Right lobe of liver (tissue), 6 donors: ENCODE data around the gene JPT1. TPM values are rescaled to one million over a fixed set of nuclear protein-coding genes. Genes with fewer than 3 reads are reported as not detected.
"Not testable (repeated sequence)": the region's sequence is repeated elsewhere in the genome, so short reads cannot be mapped to it uniquely, and the experiment has no call there.

Experiments
- ATAC-seq, 4 donors: fragments of 200-7000 bp; cut with Tn5 transposase; one replicate each; pipeline ENCODE4 v1.9.1; 2020; ENCODE audit warnings: mild to moderate bottlenecking in 4 of 4, moderate library complexity in 4 of 4
- DNase-seq, 3 donors: peaks; one replicate each; pipeline ENCODE4 v3.0.0-alpha.2; 2020
- H3K27ac ChIP-seq, 3 donors: fragments of 200-600 bp; one replicate each; pipeline ENCODE4 v1.8.0; 2022
- H3K27me3 ChIP-seq, 2 donors: fragments of 200-600 bp; one replicate each; pipeline ENCODE4 v1.8.0; 2022
- H3K36me3 ChIP-seq, 4 donors: fragments of 200-600 bp; sonication (generic) in 1 of 4; one replicate each; pipeline versions ENCODE4 v1.5.1 to v1.8.0; 2017 to 2022; ENCODE audit warnings: control low read depth in 1 of 4
- H3K4me1 ChIP-seq, 4 donors: fragments of 200-600 bp; sonication (generic) in 1 of 4; one replicate each; pipeline versions ENCODE4 v1.5.1 to v1.8.0; 2017 to 2022; ENCODE audit warnings: control low read depth in 1 of 4
- H3K4me3 ChIP-seq, 3 donors: fragments of 200-600 bp; one replicate each; pipeline ENCODE4 v1.8.0; 2022
- H3K9me3 ChIP-seq, 4 donors: fragments of 200-600 bp; sonication (generic) in 1 of 4; one replicate each; pipeline versions ENCODE4 v1.5.1 to v1.8.0; 2017 to 2022; ENCODE audit warnings: control low read depth in 1 of 4
- POLR2A ChIP-seq: fragments of 450-650 bp; IDR thresholded peaks from one replicate; pipeline ENCODE4 v1.6.1; 2017; ENCODE audit warnings: antibody characterized with exemption, mild to moderate bottlenecking
- WGBS: methylation state at CpG from one replicate; pipeline ENCODE4 v1.1.6; 2018; ENCODE audit warnings: low coverage, low lambda C conversion rate; ENCODE audit not compliant: insufficient coverage; ENCODE audit errors: missing lambda C conversion rate; 5-methylcytosine and 5-hydroxymethylcytosine counted together
- intact Hi-C, 2 donors: fragments of 100-400 bp; cut with DNase I; formaldehyde crosslinking; loops; one replicate each; pipeline versions ENCODE4 v1.11.2 to v1.14.1; 2022
- total RNA-seq, 6 experiments: library from RNA; depleted of rRNA in 2 of 6; stranded (reverse); fragments of >200 nt in 2 of 6; fragmentation: NEBNext Ultra II Directional in 3 of 6; extraction: Animal tissue kit (Norgen Biotek cat#: 25700) in 3 of 6; gene quantifications; one replicate each; pipeline versions ENCODE4 v1.1.0 to v1.2.4, GENCODE V29; 2016 to 2023
- TF ChIP-seq, protein P1 (sequence below), 4 donors: fragments of 200-600 bp in 3 of 4; fragments of 450-650 bp in 1 of 4; IDR thresholded peaks; one replicate each; pipeline versions ENCODE4 v1.5.1 to v1.8.0; 2016 to 2022; ENCODE audit warnings: antibody characterized with exemption in 4 of 4, mild to moderate bottlenecking in 2 of 4
- donor health status: DM: no; HTN: yes; CAD: no.
- donor health status: DM: no; HTN: no; CAD: no.
- donor health status: DM: no; HTN: no; CAD: no.
- donor health status: DM: no; HTN: yes; CAD: no.
- donor health status: DM: no; HTN: yes; CAD: no.

The JPT1 gene
- total RNA-seq, 6 experiments from 2014 or later = 16.7 to 57.8 (median 29.5) TPM

DNA sequence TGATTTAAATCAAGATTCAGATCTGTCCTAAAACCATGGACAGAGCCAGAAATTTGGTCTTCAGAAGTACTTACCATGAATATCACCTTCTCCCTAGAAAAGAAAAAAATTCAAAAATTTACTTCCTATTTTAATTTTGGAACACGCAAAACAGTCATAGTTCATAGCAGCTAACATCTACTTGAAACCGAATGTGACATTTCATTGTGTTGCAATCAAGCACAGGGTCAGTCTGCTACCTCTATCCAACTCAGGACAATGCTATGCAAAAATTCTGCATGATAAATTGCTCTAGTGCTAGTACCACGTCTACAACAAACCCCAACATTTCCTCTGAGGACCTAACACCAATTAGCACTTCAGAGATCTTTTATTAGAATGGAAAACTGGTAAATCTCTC lies 7.7 kb downstream of the JPT1 start:
- Histone ChIP-seq H3K27ac (no peak overlapping the region), H3K27me3 (no peaks in the 10 kb centered on the region), H3K4me3 (no peak overlapping the region), H3K9me3 (no peaks in the 10 kb centered on the region), H3K36me3 (peaks cover 0 to 19% (median 6%) of the 10 kb centered on the region in 4 donors), H3K4me1 (no peaks in the 10 kb centered on the region)
- TF ChIP-seq POLR2A = no peak
- TF ChIP-seq, protein P1, sequence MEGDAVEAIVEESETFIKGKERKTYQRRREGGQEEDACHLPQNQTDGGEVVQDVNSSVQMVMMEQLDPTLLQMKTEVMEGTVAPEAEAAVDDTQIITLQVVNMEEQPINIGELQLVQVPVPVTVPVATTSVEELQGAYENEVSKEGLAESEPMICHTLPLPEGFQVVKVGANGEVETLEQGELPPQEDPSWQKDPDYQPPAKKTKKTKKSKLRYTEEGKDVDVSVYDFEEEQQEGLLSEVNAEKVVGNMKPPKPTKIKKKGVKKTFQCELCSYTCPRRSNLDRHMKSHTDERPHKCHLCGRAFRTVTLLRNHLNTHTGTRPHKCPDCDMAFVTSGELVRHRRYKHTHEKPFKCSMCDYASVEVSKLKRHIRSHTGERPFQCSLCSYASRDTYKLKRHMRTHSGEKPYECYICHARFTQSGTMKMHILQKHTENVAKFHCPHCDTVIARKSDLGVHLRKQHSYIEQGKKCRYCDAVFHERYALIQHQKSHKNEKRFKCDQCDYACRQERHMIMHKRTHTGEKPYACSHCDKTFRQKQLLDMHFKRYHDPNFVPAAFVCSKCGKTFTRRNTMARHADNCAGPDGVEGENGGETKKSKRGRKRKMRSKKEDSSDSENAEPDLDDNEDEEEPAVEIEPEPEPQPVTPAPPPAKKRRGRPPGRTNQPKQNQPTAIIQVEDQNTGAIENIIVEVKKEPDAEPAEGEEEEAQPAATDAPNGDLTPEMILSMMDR (IDR thresholded peaks at IDR 0.05) = no peak
- intact Hi-C loops = no loop called here
- DNase-seq (no peak), ATAC-seq (peak in 2 of 4 donors; percentile 52 to 60)
- WGBS = 38% methylated on average over 3 of the region's 3 CpGs

DNA sequence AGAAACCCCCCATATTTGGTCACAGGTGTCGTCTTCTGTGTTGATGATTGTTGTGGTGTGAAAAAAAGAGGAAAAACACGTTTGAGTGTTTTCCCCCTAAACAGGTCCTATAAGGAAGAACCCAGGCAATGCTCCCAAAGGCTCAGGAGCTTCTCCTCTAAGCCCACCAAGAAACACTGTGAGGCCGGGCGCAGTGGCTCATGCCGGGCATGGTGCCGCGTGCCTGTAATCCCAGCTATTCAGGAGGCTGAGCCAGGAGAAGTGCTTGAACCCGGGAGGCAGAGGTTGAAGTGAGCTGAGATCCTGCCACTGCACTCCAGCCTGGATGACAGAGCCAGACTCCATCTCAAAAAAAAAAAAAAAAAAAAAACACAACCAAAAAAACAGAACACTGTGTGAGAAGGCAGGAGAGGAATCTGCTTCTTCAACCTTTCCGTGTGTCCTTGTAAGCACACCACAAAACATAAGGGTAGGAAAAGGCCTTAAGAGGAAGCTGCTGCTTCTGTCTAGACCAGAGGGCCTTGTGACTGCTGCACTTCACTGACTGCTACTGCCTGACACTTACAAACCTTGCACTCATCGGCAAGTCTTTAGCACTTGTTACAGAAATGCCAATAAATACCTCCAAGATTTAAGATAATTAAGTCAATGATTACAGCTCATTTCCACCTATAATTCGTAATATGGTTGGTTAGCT lies 9.3 kb downstream of the JPT1 start:
- DNase-seq (peak in 1 of 3 donors; percentile 13), ATAC-seq (peak in 3 of 4 donors; percentile 52 to 68 (median 53))
- Histone ChIP-seq H3K27ac (no peak overlapping the region), H3K27me3 (no peaks in the 10 kb centered on the region), H3K9me3 (no peaks in the 10 kb centered on the region), H3K4me1 (no peaks in the 10 kb centered on the region), H3K4me3 (no peak overlapping the region), H3K36me3 (peaks cover 0 to 19% (median 6%) of the 10 kb centered on the region in 4 donors)
- TF ChIP-seq POLR2A = no peak
- TF ChIP-seq, protein P1 (IDR thresholded peaks at IDR 0.05) = no peak
- intact Hi-C loops = no loop called here
- 86% methylated on average over 8 of the region's 11 CpGs for whole genome bisulfite sequencing

DNA sequence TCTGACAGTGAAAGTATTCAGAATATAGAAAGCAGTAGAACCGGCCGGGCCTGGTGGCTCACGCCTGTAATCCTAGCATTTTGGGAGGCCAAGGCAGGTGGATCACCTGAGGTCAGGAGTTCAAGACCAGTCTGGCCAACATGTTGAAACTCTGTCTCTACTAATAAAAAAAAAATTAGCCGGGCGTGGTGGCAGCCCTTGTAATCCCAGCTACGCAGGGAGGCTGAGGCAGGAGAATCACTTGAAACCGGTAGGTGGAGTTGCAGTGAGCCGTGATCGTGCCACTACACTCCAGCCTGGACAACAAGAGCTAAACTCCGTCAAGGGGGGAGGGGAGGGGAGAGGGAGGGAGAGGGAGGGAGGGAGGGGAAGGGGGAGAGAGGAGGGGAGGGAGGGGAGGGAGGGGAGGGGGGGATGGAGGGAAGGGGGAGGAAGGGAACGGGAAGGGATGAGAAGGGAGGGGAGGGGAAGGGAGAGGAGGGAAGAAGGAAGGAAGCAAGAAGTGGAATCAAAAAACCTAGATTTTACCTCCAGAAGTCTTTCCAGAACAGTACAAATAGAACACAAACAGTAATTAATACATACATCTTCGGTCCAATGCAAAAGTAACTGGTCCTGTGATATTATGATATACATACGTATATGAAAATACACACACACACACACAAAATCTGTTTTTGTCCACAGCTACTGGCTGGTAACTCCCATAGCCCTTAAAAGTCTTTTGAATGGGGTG lies 11.9 kb downstream of the JPT1 start:
- H3K4me3 ChIP-seq = no peak overlapping the region
- TF ChIP-seq, protein P1 (IDR thresholded peaks at IDR 0.05) = no peak
- TF ChIP-seq POLR2A = no peak
- DNase-seq (peak in 1 of 3 donors; percentile 3), ATAC-seq (no peak)
- whole genome bisulfite sequencing = 91% methylated on average over 11 of the region's 13 CpGs
- intact Hi-C loops = no loop called here
- H3K27ac ChIP-seq = no peak overlapping the region
- H3K4me1 ChIP-seq = no peaks in the 10 kb centered on the region
- no peaks in the 10 kb centered on the region for H3K9me3 ChIP-seq
- no peaks in the 10 kb centered on the region for H3K27me3 ChIP-seq
- H3K36me3 ChIP-seq = peaks cover 0 to 17% (median 5%) of the 10 kb centered on the region in 4 donors

DNA sequence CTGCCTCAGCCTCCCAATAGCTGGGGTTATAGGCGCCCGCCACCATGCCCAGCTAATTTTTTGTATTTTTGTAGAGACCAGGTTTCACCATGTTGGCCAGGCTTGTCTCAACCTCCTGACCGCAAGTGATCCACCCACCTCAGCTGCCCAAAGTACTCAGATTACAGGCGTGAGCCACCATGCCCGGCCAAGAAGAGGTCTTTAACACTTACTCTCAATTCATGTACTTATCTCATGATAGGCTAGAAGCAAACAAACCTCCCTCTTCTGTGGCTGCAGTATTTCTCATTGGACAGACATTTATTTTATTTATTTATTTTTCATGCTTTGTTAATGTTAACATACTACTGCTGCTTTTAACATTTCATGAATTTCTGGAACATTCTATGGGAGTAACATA lies 15.8 kb downstream of the JPT1 start:
- 97% methylated on average over 4 of the region's 5 CpGs for WGBS
- intact Hi-C loops = no loop called here

DNA sequence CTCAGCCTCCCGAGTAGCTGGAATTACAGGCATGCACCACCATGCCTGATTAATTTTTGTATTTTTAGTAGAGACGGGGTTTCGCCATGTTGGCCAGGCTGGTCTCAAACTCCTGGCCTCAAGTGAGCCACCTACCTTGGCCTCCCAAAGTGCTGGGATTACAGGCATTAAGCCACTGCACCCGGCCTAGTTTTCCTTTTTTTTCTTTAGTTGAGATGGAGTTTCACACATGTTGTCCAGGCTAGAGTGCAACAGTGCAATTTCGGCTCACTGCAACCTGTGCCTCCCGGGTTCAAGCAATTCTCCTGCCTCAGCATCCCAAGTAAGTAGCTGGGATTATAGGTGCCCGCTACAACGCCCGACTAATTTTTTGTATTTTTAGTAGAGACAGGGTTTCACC lies 16.6 kb downstream of the JPT1 start:
- DNase-seq = peak in 1 of 3 donors; percentile 7
- intact Hi-C loops, H3K4me3 ChIP-seq, H3K36me3 ChIP-seq, H3K4me1 ChIP-seq, ATAC-seq, H3K9me3 ChIP-seq, H3K27me3 ChIP-seq, H3K27ac ChIP-seq: not testable (repeated sequence)
- 100% methylated on average over 3 of the region's 9 CpGs for WGBS

More for the DNA sequence above, 15.8 kb downstream of the JPT1 start:
- no peaks in the 10 kb centered on the region for H3K27me3 ChIP-seq
- H3K27ac ChIP-seq = no peak overlapping the region
- no peaks in the 10 kb centered on the region for H3K9me3 ChIP-seq
- no peaks in the 10 kb centered on the region for H3K36me3 ChIP-seq
- no peak for DNase-seq
- no peak for ATAC-seq
- TF ChIP-seq, protein P1 (IDR thresholded peaks at IDR 0.05) = no peak
- TF ChIP-seq POLR2A = no peak
- H3K4me1 ChIP-seq = no peaks in the 10 kb centered on the region
- H3K4me3 ChIP-seq = no peak overlapping the region
